HG02852 (cell line): ENCODE measurements around the gene GALNTL6.

Source experiments
- ATAC-seq: cut with Tn5 transposase; IDR thresholded peaks from one replicate; pipeline ENCODE4 v1.9.1; 2021; ENCODE audit warnings: mild to moderate bottlenecking, moderate library complexity; ENCODE audit not compliant: unreplicated experiment

GALNTL6 gene

GRCh38 chr4:172515266-172515879 lies 702.2 kb downstream of the GALNTL6 start:
- no peak for ATAC-seq

- ATAC-seq, result no peak
Measured at GRCh38 chr4:172517391-172517790, 704.2 kb downstream of the GALNTL6 start.

GRCh38 chr4:172521248-172521647 lies 708.0 kb downstream of the GALNTL6 start:
- ATAC-seq, result no peak

GRCh38 chr4:172521680-172522079 lies 708.5 kb downstream of the GALNTL6 start:
- no peak for ATAC-seq

- ATAC-seq, result no peak
Measured at GRCh38 chr4:172543249-172543648, 730.0 kb downstream of the GALNTL6 start.

- ATAC-seq, result peak; percentile 97
Measured at GRCh38 chr4:172546782-172547181, 733.6 kb downstream of the GALNTL6 start.

GRCh38 chr4:172547724-172548123 lies 734.5 kb downstream of the GALNTL6 start:
- ATAC-seq, result no peak

GRCh38 chr4:172553216-172553615 lies 740.0 kb downstream of the GALNTL6 start:
- ATAC-seq, result no peak

GRCh38 chr4:172554588-172554987 lies 741.4 kb downstream of the GALNTL6 start:
- ATAC-seq, result no peak

GRCh38 chr4:172555725-172556124 lies 742.5 kb downstream of the GALNTL6 start:
- ATAC-seq, result no peak

GRCh38 chr4:172573899-172574298 lies 760.7 kb downstream of the GALNTL6 start:
- no peak for ATAC-seq

GRCh38 chr4:172578712-172579111 lies 765.5 kb downstream of the GALNTL6 start:
- no peak for ATAC-seq

- no peak for ATAC-seq
Measured at GRCh38 chr4:172584816-172585215, 771.6 kb downstream of the GALNTL6 start.

- ATAC-seq, result no peak
Measured at GRCh38 chr4:172596206-172596605, 783.0 kb downstream of the GALNTL6 start.

- no peak for ATAC-seq
Measured at GRCh38 chr4:172599554-172599953, 786.4 kb downstream of the GALNTL6 start.

- ATAC-seq, result no peak
Measured at GRCh38 chr4:172601195-172601594, 788.0 kb downstream of the GALNTL6 start.

- no peak for ATAC-seq
Measured at GRCh38 chr4:172619218-172619617, 806.0 kb downstream of the GALNTL6 start.

GRCh38 chr4:172619798-172620197 lies 806.6 kb downstream of the GALNTL6 start:
- no peak for ATAC-seq

GRCh38 chr4:172628263-172628662 lies 815.1 kb downstream of the GALNTL6 start:
- no peak for ATAC-seq

GRCh38 chr4:172630280-172630679 lies 817.1 kb downstream of the GALNTL6 start:
- no peak for ATAC-seq

- ATAC-seq, result no peak
Measured at GRCh38 chr4:172631832-172632231, 818.6 kb downstream of the GALNTL6 start.

GRCh38 chr4:172648471-172648870 lies 835.3 kb downstream of the GALNTL6 start:
- ATAC-seq, result no peak

- no peak for ATAC-seq
Measured at GRCh38 chr4:172649143-172649542, 835.9 kb downstream of the GALNTL6 start.
